ENCODE results near the gene CKB. TPM values are rescaled to one million over a fixed set of nuclear protein-coding genes. Genes with fewer than 3 reads are reported as not detected.

The CKB gene
- total RNA-seq: 100 to 1,000 TPM; 354 to 709 TPM
- long read RNA-seq, donor 1, transcript CKB-201 (8 exons, 1,709 nt): major isoform, 233 of 555 reads
- long read RNA-seq, donor 1, transcript CKB-202 (4 exons, 1,170 nt): minor isoform, 123 of 555 reads
- long read RNA-seq, donor 1, partial matches to known transcripts: 167 of 555 reads
- long read RNA-seq, donor 1, other reads (novel, unspliced or antisense): 24 of 555 reads
- long read RNA-seq, donor 2, transcript CKB-202 (4 exons, 1,170 nt): minor isoform, 279 of 1,803 reads
- long read RNA-seq, donor 2, transcript CKB-201 (8 exons, 1,709 nt): major isoform, 1,233 of 1,803 reads
- long read RNA-seq, donor 2, transcript CKB-210 (3 exons, 625 nt): minor isoform, 11 of 1,803 reads
- long read RNA-seq, donor 2, partial matches to known transcripts: 232 of 1,803 reads
- long read RNA-seq, donor 2, other reads (novel, unspliced or antisense): 45 of 1,803 reads

DNA sequence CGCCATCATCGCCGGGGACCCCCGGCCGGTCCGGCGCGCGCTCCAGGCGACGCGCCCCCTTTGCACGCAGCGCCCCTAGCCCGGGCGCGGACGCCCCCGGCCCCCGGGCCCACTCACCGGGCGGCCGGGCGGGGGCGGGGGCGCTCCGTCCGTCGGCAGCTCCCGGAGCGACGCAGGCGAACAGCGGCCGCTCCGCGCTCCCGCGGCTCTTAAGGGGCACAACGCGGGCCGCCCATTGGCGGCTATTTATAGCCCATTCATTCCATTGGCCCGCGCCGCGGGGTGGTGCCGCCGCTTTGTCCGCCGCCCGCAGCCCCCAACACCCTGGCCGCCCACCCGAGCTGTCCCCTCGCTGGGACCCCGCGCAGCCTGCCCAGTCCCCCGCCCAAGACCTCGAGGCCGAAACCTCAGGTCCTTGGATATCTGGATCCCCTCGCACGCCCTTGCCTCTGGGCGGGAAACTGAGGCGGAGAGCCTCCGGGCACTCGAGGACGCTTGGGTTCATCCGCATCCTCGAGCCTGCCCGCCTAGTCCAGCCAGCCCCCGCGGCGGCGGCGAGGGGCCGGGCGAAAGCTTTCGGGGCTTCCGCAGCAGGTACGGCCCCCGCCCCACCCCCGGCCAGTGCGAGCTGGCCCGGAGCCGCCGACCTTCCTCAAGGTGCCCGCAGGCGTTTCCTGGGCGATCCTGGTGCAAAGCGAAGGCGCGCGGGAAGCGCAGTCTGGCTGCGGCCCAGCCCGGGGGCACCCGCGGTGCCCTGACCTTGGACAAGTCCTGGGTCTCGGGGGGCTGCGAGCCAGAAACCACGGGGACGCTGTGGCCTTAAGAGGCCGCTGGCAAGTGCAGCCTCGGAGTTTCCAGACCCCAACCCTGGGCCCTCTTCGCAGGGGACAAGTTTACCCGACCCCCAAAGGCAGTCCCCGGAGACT is at the start of gene CKB:
CKB (minus strand) TSS at position 182 of the 926 bp plus-strand sequence. CDS start 337 bp downstream, outside the sequence.
- peak; percentile 91 for DNase-seq (ENCODE audit: low spot score)
- intact Hi-C loops (cut with DNase I): no loop called here

DNA sequence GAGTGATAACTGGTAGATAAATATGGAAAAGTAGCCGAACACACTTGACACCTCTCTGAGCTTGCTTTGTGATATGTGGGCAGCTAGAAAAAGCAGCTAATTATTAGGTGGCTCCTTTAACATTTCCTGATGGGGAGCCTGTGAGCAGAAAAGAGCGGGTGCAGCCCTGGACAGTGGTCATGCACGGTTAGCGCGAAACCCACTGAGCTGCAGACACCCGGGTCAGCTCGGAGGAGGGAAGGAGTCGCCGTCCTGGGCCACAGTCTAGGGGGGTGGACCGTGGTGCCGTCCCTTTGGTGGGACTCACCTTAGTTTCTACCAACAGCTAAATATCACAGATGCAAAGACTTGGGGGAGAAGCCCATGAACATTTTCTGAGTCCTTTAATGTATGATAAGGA is 46.8 kb upstream of the CKB start:
- no peak for DNase-seq (ENCODE audit: low spot score)
- intact Hi-C loops (cut with DNase I): no loop called here

DNA sequence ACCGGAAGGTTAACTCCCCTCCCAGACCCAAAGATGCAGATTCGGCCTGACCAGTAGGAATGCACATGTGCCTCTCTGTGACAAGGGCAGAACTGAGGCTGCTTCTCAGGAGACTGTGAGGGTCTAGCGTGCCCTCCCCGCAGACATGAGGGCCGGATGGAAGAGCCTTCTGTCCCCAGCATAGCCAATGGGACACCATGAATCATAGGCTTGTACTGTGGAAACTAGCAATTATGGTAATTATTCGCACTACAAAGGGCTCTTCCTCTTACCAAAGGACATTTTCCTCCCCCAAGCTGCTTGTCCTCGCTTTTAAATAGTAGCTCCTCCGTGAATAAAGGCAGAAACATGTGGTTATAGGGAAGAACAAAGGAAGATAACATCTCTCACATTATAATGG is 46.3 kb upstream of the CKB start:
- no peak for DNase-seq (ENCODE audit: low spot score)
- intact Hi-C loops (cut with DNase I): no loop called here

DNA sequence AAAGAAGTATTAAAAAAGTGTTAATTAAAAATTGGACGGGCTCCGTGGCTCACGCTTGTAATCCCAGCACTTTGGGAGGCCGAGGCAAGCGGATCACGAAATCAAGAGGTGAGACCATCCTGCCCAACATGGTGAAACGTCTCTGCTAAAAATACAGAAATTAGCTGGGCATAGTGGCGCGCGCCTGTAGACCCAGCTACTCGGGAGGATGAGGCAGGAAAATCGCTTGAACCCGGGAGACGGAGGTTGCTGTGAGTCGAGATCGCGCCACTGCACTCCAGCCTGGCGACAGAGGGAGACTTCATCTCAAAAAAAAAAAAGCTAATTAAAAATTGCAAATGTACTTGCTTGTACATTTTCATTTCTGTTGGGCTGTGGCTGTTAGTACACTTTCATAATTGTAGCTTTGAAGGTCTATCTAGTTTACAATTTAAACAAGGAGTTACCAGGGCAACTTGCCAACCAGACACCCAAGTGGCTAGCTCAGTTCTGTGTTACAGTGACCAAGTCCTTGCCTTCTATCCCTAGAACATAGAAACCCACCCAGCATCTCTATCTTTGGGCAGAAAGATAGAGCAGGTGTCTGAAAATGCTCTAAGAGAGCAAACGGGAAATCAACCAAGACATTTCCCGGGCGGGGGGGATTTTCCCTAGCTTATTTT is 41.3 kb upstream of the CKB start:
- no peak for DNase-seq (ENCODE audit: low spot score)
- intact Hi-C loops (cut with DNase I): loop anchor here in 1 of 2 donors (5.0 kb wide), 1 partner anchor 932 kb away; no protein-coding TSS in a partner anchor

DNA sequence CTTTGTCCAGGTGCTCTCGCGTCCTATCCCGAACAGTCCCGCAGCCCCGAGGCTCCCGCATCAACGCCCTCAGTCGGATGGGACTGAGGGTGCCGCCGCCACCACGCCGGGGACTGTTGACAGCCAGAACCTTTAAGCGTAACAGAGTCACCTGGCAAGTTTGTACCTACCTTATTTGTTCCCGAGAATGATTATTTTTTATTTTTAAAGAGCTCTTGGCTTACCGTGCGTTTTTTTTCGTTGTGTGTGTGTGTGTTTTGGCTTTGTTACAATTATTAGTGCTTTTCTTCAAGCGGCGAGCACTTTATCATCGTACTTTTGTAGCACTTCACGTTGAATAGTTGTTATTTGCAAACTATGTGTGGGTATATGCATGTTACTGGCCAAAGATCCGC is 40.6 kb upstream of the CKB start:
- no peak for DNase-seq (ENCODE audit: low spot score)
- intact Hi-C loops (cut with DNase I): loop anchor here in 1 of 2 donors (5.0 kb wide), 1 partner anchor 931 kb away; no protein-coding TSS in a partner anchor

DNA sequence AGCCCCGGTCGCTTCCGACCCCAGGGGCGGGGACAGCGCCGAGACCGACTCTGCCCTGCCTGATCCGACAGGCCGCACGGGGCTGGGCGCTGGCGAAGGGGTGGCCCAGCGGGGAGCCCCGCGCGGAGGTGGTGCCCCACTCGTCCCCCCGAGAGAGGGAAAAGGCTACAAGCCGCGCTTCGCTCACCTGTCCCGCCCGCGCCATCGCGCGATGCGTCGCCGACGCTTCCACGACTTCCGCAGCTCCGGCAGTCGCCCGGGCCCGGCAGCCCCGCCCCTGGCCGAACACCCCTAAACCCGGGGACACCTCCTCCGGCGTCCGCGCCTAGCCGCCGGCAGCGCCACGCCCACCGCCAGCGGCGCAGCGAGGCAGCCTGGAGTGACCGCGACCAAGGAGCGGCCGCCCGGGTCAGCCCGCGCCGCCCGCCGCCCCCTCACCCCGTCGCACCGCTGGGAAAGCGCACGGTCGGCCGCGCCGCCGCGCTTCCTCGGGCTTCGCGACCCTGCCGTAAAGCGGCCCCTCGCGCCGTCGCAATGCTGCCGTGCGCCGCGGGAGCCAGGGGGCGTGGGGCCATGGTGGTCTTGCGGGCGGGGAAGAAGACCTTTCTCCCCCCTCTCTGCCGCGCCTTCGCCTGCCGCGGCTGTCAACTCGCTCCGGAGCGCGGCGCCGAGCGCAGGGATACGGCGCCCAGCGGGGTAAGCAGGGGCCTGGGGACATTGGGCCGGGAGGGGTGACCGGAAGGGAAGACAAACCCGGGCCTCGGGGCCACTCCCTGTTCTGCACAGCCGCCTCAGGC is 40.0 kb upstream of the CKB start, which contains the start of the genes BAG5 and COA8:
BAG5 (minus strand) TSS at position 229 of the 797 bp plus-strand sequence. CDS start 1,493 bp downstream, outside the sequence.
COA8 (plus strand) TSS at position 532 of the 797 bp plus-strand sequence; CDS start at position 574, 42 bp downstream.
- DNase-seq (ENCODE audit: low spot score): peak; percentile 96
- intact Hi-C loops (cut with DNase I): loop anchor here in 1 of 2 donors (5.0 kb wide), 1 partner anchor 930 kb away; no protein-coding TSS in a partner anchor

DNA sequence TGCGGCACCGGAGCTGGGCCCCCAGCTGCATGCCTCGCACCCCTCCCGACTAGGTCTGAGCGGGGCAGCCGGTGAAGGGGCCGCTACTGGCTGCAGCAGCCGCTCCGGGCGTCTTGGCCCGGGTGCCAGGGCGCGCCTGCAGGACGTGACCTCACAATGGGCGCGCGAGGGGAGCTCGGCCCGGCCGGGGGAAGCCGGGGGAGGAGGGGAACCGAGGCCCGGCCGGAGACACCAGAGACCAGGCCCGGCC is 39.5 kb upstream of the CKB start:
- peak; percentile 91 for DNase-seq (ENCODE audit: low spot score)
- intact Hi-C loops (cut with DNase I): loop anchor here in 1 of 2 donors (5.0 kb wide), 1 partner anchor 930 kb away; no protein-coding TSS in a partner anchor

DNA sequence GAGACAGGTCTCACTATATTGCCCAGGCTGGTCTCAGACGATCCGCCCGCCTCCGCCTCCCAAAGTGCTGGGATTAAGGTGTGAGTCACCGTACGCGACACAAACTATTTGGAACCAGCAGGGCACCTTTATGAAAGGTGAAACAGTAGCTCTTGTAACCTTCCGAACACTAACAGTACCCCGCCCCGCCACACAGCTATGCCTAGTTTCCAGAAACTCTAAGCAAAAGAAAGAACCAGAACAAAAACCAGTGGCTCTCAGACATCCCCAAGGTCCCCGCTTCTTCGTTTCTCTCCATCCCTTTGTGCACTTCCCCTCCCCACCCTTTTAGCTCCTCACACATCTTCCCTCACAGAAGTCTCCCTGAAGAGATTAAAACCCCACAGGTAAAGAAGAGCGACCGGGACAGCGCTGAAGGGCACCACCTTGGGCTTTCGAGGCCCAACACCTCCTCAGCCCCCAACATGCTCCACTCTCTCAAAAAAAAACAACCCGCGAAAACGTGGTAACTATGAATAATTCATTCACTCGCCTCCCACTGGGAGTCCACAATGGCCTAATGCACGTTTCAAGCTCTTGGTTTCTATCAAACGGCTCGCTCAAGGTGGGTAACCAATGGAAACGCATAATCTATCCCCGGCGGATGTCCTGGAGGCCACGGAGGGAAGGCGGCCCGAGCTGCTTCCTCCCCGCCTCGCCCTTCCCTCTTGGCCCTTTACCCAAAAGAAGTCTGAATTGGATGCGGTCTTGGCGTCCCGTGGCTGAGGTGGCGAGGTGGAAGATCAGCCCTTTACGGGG is 39.0 kb upstream of the CKB start:
- intact Hi-C loops (cut with DNase I): loop anchor here in 1 of 2 donors (5.0 kb wide), 1 partner anchor 929 kb away; no protein-coding TSS in a partner anchor
- DNase-seq (ENCODE audit: low spot score): peak; percentile 88

DNA sequence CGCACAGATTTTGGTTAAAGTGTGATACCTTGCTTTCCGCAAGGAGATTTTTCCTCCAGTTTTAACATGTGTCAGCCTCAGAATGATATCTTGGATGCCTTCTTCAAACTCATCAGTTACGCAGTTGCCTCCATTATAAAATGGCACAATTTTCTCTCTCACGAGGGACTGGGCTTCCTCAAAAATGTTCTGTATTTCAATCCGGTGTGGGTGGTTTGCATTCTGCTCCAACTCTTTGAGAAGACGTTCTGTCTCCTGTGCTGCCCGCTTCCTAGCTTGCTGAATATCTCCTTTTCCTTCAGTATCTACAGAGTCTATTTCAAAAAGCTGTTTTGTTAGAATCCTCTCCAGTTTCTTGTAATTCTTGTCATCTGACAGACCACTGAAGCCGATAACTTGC is 38.1 kb upstream of the CKB start:
- no peak for DNase-seq (ENCODE audit: low spot score)
- intact Hi-C loops (cut with DNase I): loop anchor here in 1 of 2 donors (5.0 kb wide), 1 partner anchor 928 kb away; no protein-coding TSS in a partner anchor

DNA sequence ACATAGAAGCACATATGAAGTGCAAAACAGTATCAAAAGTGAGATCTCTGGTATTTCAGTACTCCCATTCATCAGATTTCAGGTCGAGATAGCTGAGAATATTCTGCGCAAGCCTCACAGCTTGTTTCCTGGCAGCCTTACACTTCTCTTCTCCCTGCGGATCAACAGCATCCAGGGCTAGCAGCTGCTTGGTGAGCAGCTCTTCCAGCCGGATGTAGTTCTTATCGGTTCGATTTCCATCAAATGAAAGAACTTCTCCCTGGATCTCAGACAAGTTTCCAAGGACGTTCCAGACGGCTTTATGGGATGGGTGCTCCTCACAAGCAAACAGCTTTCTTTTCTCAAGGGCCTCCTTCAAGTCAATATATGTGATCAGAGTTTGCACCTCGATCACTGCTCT is 37.1 kb upstream of the CKB start:
- DNase-seq (ENCODE audit: low spot score): no peak
- intact Hi-C loops (cut with DNase I): loop anchor here in 1 of 2 donors (5.0 kb wide), 1 partner anchor 927 kb away; no protein-coding TSS in a partner anchor

DNA sequence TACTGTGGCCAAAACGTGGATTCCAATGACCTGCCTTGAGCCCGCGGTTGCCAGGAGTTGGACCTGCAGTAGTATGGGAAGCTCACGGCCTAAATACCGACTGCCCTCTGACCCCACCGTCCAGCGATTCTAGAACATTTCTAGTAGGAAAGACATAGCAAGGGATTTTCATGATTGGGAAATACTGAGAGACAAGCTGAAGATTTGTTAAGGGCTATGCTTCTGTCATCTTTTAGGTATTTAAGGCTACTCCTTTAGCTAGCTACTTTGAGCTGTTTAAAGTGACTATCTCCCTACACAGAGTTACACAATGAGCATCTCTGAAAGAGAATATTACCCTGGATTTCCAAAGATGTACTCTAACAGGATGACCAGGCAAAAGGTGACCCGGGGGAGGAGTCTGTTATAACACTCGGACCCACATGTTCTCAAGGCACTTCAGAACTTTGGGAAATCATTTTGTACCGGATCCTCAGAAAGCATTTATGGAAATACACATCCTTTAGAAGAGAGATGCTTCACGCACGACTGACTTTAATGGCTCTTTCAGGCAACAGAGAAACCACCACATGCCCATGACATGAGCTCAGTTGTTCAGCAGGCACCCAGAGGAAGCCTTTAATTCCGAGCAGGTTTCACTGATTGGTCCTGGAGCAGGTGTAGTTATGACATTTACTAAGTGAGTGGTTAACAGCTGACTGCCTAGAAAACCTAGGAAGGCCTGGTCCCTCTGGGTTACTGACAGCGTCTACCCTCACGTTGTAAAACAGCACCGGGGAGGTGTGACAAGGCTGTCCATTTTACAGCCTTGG is 35.6 kb upstream of the CKB start:
- DNase-seq (ENCODE audit: low spot score): peak; percentile 80
- intact Hi-C loops (cut with DNase I): no loop called here

DNA sequence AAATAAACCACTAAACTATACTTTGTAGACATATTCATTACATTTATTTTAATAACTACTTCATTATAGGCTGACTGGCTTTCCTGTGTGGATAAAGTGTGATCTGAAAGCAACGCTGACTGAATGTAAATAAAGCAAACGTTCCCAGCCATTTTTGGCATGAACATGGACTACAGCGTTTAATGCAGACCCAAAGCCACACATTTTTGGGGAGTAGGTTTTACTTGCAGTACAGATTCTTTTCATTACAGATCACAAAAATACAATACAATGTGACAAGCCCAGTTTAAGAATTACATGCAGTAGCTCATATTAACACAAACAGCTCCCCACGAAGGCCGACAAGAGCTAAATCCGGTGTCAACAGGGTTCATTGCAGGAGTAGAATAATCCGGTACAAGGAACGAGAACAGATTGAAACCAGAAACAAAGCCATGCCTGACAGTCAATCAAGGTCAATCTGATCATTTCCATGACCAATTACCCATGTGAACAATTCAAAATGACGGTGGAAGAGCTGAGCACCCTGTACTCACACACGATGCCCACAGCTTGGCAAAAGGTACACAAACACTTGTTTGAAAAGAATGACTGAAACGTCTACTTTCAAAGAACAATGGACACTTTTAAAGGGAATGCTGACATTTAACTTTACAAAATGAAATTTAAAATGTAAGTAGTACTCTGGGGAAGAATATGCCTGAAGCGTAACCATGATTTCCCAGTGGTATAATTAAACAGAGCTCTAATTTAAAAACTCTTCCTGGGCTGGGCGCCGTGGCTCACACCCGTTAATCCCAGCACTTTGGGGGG is 34.5 kb upstream of the CKB start:
- DNase-seq (ENCODE audit: low spot score): no peak
- intact Hi-C loops (cut with DNase I): no loop called here

DNA sequence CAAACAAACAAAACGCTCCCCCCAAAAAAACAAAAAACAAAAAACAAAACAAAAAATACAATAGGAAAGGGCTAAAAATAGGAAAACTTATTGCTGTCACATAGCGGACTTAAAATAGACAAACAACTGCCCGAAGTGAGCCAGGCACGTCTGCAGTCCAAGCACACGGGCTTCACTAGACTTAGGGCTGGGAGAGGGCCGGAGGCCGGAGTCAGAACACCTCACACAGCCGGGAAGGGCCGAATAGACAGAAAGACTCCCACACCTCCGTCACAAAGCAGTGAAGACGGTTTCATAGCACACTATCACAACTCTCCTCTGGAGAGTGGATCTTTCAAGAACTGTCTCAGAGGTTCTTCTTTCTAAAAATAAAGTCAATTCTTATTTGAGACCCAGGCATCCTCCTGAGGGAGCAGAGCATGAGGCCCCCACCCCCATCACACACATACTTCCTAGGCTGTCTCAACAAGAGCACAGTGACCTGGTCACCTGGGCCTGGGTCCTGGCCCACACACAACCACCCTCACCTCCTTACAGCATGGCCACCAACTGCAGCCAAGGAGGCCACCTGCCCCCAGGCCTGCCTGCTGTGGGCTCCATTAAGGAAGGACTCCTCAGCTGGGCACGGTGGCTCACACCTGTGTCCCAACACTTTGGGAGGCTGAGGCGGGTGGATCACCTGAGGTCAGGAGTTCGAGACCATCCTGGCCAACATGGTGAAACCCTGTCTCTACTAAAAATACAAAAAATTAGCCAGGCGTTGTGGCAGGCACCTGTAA is 33.1 kb upstream of the CKB start:
- intact Hi-C loops (cut with DNase I): no loop called here
- no peak for DNase-seq (ENCODE audit: low spot score)

DNA sequence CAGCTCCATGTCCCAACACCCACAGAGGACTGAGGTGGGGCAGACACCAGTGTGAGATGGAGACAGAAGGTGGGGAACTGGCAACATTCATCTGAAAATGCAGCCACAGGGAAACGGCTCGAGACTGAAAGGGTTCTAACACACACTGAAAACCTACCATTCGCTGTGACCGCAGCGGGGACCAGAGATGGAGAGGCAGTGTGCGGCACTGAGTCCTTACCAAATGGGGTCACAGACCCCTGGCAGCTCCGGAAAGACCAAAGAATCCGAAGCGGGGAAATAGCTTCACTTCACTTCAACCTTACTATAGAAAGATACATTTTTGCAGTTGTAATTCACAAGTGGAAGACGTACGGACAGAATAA is 30.2 kb upstream of the CKB start:
- intact Hi-C loops (cut with DNase I): loop anchor here in 1 of 2 donors (5.0 kb wide), 1 partner anchor 36 kb away; no protein-coding TSS in a partner anchor
- no peak for DNase-seq (ENCODE audit: low spot score)

All from posterior vena cava (tissue), 2 donors.